ENCODE results near the gene POGZ. TPM values are rescaled to one million over a fixed set of nuclear protein-coding genes. Genes with fewer than 3 reads are reported as not detected.

The POGZ gene
- total RNA-seq, 1 donor from 2014 or later = 145 TPM

DNA sequence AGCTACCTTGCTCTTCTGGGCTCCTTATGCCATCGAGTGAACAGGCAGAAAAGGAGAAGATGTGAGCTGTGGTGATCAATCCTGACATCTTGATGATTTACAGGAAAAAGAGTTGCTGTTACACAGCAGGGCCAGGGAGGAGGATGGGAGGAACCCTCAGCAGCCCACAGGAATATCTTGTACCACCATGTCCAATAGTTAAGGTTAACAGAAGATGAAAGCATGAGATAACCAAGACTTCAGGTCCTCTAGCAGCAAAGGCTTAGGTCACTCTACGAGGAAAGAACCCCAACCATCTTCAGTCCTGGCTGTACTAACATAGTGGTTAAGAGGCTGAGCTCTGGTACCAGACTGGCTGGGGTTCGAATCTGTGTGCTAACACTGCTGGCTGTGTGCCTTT lies 74.7 kb downstream of the POGZ start:
- DNase-seq (ENCODE audit: low read depth, low spot score) = no peak
- H3K27ac Mint-ChIP-seq (ENCODE audit: unreplicated experiment) = no peak overlapping the region
- H3K4me3 Mint-ChIP-seq = no peak overlapping the region
- no peaks in the 10 kb centered on the region for H3K36me3 Mint-ChIP-seq (ENCODE audit: low read depth)
- TF ChIP-seq, protein P1, sequence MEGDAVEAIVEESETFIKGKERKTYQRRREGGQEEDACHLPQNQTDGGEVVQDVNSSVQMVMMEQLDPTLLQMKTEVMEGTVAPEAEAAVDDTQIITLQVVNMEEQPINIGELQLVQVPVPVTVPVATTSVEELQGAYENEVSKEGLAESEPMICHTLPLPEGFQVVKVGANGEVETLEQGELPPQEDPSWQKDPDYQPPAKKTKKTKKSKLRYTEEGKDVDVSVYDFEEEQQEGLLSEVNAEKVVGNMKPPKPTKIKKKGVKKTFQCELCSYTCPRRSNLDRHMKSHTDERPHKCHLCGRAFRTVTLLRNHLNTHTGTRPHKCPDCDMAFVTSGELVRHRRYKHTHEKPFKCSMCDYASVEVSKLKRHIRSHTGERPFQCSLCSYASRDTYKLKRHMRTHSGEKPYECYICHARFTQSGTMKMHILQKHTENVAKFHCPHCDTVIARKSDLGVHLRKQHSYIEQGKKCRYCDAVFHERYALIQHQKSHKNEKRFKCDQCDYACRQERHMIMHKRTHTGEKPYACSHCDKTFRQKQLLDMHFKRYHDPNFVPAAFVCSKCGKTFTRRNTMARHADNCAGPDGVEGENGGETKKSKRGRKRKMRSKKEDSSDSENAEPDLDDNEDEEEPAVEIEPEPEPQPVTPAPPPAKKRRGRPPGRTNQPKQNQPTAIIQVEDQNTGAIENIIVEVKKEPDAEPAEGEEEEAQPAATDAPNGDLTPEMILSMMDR (conservative IDR thresholded peaks at IDR 0.05) = no peak
- no peaks in the 10 kb centered on the region for H3K4me1 Mint-ChIP-seq
- no peaks in the 10 kb centered on the region for H3K27me3 Mint-ChIP-seq (ENCODE audit: low read depth)
- H3K9me3 Mint-ChIP-seq = peaks cover 6% of the 10 kb centered on the region

DNA sequence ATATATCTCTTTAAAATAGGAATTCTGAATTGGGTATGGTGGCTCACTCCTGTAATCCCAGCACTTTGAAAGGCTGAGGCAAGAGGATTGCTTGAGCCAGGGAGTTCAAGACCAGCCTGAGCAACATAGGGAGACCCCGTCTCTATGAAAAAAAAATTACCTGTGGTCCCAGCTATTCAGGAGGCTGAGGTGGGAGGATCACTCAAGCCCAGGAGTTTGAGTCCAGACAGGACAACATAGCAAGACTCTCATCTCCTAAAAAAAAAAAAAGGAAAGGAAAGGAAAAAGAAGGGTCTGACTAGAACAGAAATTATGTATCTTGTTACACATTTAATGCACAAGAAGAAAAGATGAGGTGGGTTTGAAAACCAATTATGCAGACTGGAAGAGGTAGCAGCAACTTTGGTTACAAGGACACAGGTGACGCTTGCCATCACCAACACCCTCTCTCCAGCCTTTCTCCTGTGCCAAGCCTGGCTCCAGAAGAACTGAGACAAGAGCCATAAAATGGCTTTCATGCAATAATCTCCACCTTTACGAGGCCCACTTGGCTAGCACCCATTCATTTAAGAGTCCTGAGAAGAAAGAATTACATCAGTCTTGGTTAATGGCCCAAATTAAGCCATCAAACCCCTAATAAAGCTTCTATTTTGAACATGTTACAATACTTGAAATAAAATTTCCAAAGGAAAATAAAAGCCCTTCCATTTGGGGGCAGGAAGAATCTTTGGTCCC lies 82.0 kb downstream of the POGZ start:
- H3K36me3 Mint-ChIP-seq (ENCODE audit: low read depth) = no peaks in the 10 kb centered on the region
- peaks cover 19% of the 10 kb centered on the region for H3K4me1 Mint-ChIP-seq
- H3K27me3 Mint-ChIP-seq (ENCODE audit: low read depth) = no peaks in the 10 kb centered on the region
- H3K4me3 Mint-ChIP-seq = no peak overlapping the region
- DNase-seq (ENCODE audit: low read depth, low spot score) = no peak
- TF ChIP-seq, protein P1 (conservative IDR thresholded peaks at IDR 0.05) = no peak
- H3K27ac Mint-ChIP-seq (ENCODE audit: unreplicated experiment) = no peak overlapping the region
- no peaks in the 10 kb centered on the region for H3K9me3 Mint-ChIP-seq

DNA sequence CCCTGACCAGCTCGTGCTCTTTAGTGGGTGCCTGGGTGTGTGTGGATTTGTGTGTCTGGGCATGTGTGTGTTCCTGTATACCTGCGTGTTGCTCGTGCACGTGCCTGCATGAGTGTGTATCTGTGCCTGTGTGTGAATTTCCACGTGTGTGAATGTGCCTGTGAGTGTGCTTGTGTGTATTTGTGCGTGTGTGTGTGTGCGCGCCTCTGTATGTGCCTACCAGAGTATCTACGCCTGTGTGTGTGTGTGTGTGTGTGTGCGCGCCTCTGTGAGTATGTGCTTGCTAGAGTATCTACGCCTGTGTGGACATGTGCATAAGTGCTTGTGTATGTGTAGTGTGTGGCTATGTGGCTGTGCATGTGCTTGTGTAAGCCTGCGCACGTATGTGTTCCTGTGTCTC lies 86.1 kb downstream of the POGZ start:
- Mint-ChIP-seq H3K27ac (ENCODE audit: unreplicated experiment) (no peak overlapping the region), H3K4me3 (peak overlapping the region; percentile 33), H3K27me3 (ENCODE audit: low read depth) (no peaks in the 10 kb centered on the region), H3K4me1 (peaks cover 29% of the 10 kb centered on the region), H3K36me3 (ENCODE audit: low read depth) (no peaks in the 10 kb centered on the region), H3K9me3 (no peaks in the 10 kb centered on the region)
- no peak for DNase-seq (ENCODE audit: low read depth, low spot score)
- TF ChIP-seq, protein P1 (conservative IDR thresholded peaks at IDR 0.05) = no peak

DNA sequence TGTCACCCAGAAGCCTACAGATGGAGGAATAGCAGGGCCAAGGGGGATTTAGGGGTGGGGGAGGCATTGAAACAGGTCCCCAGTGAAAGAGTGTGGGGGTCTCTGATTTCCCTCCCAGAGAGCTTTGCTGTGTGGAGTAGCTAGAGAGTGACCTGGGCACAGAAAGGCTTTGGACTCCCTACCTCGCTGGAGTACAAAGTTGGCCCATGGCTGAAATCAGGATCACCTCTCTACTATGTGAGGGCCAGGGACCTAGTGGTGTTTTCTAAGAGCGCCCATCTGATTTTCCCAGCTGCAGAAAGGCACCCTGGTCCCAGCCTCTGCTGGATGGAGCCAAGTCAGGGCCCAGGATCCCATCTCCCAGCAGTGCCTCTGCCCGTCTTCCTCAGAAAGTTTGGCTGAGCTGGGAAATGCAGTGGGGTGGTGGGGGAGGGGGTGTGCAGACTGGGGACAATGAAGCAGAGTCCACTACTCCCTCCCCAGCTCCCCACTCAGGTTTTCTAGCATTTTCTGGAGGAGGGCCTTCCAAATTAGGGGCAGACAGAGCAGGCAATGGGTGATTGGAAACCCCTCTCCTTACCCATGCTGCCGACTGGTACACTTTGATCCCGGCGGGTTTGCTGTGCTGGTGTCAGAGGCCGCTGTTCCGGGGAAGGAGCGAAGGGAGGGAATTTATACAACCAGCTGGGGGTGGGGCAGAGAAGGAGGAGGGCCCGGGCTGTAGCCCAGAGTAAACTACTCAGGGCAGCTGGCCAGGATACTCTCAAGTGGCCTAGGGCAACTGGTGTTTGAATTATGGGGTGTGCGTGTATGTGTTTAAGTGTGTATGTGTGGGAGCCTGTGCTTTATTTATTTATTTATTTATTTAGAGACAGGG lies 87.0 kb downstream of the POGZ start, which contains the start of gene SELENBP1:
Gene SELENBP1, minus strand, starts transcription at position 648 of the 877 bp plus-strand sequence. Its CDS starts 64 bp downstream, at position 584.
- H3K27me3 Mint-ChIP-seq (ENCODE audit: low read depth) = no peaks in the 10 kb centered on the region

DNA sequence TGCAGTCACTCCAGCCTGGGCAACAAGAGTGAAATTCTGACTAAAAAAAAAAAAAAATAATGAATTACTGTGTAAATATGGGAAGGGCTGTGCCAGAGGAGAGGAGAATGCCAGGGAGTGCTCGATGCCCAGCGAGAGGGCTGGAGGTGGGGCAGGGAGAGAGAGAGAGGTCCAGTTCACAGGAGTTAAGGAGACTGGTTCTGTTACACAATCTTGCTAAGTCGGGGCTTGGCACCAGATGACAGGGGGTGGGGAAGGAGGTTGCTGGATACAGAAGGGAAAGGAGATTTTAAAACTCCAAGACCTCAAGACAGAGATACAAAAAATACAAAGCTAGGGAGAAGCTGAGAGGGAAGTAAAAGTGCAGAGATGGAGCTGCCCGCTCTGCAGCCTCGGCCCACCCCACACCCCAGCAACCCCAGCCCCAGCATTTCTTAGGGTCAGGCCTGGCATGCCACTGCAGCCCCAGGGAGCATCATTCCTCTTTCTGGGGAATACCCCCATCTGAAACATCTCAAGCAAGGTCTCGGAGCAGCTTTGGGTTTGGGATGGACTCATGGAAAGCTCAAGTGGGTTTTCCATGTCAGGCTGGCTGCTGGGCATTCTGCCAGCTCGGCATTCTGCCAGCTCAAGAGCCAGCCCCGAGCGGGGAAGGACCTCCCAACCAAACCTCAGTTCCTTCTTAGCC lies 87.8 kb downstream of the POGZ start:
- no peak for DNase-seq (ENCODE audit: low read depth, low spot score)
- Mint-ChIP-seq H3K27ac (ENCODE audit: unreplicated experiment) (peak overlapping the region; percentile 60), H3K9me3 (no peaks in the 10 kb centered on the region), H3K4me1 (peaks cover 29% of the 10 kb centered on the region), H3K4me3 (peak overlapping the region; percentile 11), H3K27me3 (ENCODE audit: low read depth) (no peaks in the 10 kb centered on the region), H3K36me3 (ENCODE audit: low read depth) (no peaks in the 10 kb centered on the region)
- TF ChIP-seq, protein P1 (conservative IDR thresholded peaks at IDR 0.05) = no peak

More for the DNA sequence above, 87.0 kb downstream of the POGZ start, which contains the start of gene SELENBP1:
- no peaks in the 10 kb centered on the region for H3K36me3 Mint-ChIP-seq (ENCODE audit: low read depth)
- H3K4me3 Mint-ChIP-seq = peak within 1 kb of the TSS; percentile 79
- TF ChIP-seq, protein P1 (conservative IDR thresholded peaks at IDR 0.05) = no peak
- DNase-seq (ENCODE audit: low read depth, low spot score) = peak; percentile 54
- no peaks in the 10 kb centered on the region for H3K9me3 Mint-ChIP-seq
- peak within 1 kb of the TSS; percentile 87 for H3K27ac Mint-ChIP-seq (ENCODE audit: unreplicated experiment)
- H3K4me1 Mint-ChIP-seq = peaks cover 29% of the 10 kb centered on the region
